Measurements from ENCODE around the gene HCCS. TPM values are rescaled to one million over a fixed set of nuclear protein-coding genes. Genes with fewer than 3 reads are reported as not detected.

Gene HCCS
- total RNA-seq, 2 donors from 2014 or later = 20.1 to 24.7 TPM

DNA sequence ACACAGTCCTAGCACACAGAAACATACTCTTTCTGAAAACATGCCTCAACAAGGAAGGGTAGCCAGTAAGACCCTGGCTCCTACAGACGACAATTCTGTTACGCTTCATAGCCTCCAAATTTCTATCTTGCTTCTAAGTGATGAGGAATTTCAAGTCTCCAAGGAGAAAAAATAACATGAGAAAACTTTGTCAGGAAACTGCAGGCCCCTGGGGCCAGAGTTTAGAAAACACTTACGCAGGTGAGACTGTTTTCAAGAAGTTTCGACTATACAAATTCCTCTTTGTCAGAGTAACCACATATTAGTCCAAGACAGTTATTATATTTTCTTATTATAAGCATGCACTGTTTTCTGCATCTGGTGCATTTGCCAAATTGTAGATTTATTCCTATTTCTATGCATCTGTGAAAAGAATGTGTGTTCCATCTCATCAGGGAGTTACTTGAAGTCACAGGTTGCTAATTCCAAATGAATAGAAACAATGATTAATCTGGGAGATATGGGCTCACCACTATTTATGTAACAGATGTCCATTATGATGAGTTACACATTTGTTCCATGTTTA lies 30.3 kb upstream of the HCCS start:
- H3K9me3 Mint-ChIP-seq = peaks cover 57% of the 10 kb centered on the region
- H3K27me3 Mint-ChIP-seq (ENCODE audit: insufficient read depth) = no peaks in the 10 kb centered on the region
- H3K27me3 ChIP-seq (ENCODE audit: control insufficient read depth, insufficient read depth, low read length, poor library complexity, severe bottlenecking) = no peaks in the 10 kb centered on the region

DNA sequence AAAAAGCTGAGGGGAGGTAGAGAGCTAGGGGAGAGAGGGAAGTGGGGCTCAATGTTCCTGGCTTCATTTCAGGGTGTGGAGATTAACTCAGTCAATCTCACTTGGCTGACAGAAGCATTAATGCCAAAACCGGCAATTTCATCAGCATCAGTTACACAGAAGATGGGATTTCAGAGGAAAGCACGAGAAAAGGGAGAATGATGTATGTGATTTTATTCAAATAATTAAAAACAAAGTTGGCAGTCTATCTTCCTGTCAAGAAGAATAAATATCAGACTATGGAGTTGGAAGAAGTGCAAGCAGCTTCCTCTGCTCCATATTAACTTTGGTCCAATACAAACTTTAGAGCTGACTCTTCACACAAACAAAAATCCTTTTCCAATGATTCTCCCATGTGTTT lies 29.6 kb upstream of the HCCS start:
- no peak overlapping the region for H3K27ac Mint-ChIP-seq
- no peaks in the 10 kb centered on the region for H3K9me3 ChIP-seq (ENCODE audit: control insufficient read depth, low read length)
- H3K36me3 ChIP-seq (ENCODE audit: control insufficient read depth, insufficient read depth, low read length) = no peaks in the 10 kb centered on the region
- 100% methylated on average over 1 of the region's 2 CpGs; no CpG with 5 or more reads in 1 of the 2 experiments for WGBS, 2 experiments (ENCODE audit: insufficient coverage in 1 of 2, insufficient read length in 1 of 2)
- H3K4me1 Mint-ChIP-seq = no peaks in the 10 kb centered on the region
- peaks cover 2% of the 10 kb centered on the region for H3K36me3 Mint-ChIP-seq (ENCODE audit: low read depth)
- no peaks in the 10 kb centered on the region for H3K27me3 Mint-ChIP-seq (ENCODE audit: insufficient read depth)
- DNase-seq = no peak
- no peaks in the 10 kb centered on the region for H3K4me1 ChIP-seq (ENCODE audit: control insufficient read depth, insufficient read depth, low read length)
- H3K9ac ChIP-seq (ENCODE audit: extremely low read depth, low read length, poor library complexity, severe bottlenecking) = no peak overlapping the region
- H3K4me3 Mint-ChIP-seq = no peak overlapping the region
- H3K9me3 Mint-ChIP-seq = peaks cover 54% of the 10 kb centered on the region
- TF ChIP-seq, protein P1, sequence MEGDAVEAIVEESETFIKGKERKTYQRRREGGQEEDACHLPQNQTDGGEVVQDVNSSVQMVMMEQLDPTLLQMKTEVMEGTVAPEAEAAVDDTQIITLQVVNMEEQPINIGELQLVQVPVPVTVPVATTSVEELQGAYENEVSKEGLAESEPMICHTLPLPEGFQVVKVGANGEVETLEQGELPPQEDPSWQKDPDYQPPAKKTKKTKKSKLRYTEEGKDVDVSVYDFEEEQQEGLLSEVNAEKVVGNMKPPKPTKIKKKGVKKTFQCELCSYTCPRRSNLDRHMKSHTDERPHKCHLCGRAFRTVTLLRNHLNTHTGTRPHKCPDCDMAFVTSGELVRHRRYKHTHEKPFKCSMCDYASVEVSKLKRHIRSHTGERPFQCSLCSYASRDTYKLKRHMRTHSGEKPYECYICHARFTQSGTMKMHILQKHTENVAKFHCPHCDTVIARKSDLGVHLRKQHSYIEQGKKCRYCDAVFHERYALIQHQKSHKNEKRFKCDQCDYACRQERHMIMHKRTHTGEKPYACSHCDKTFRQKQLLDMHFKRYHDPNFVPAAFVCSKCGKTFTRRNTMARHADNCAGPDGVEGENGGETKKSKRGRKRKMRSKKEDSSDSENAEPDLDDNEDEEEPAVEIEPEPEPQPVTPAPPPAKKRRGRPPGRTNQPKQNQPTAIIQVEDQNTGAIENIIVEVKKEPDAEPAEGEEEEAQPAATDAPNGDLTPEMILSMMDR (conservative IDR thresholded peaks at IDR 0.05) = no peak
- no peak overlapping the region for H3K27ac ChIP-seq (ENCODE audit: low read depth, low read length)
- H3K4me3 ChIP-seq (ENCODE audit: low read length) = no peak overlapping the region
- no peaks in the 10 kb centered on the region for H3K27me3 ChIP-seq (ENCODE audit: control insufficient read depth, insufficient read depth, low read length, poor library complexity, severe bottlenecking)

More for the DNA sequence above, 30.3 kb upstream of the HCCS start:
- Histone ChIP-seq H3K9me3 (ENCODE audit: control insufficient read depth, low read length) (no peaks in the 10 kb centered on the region), H3K4me1 (ENCODE audit: control insufficient read depth, insufficient read depth, low read length) (no peaks in the 10 kb centered on the region), H3K4me3 (ENCODE audit: low read length) (no peak overlapping the region), H3K9ac (ENCODE audit: extremely low read depth, low read length, poor library complexity, severe bottlenecking) (no peak overlapping the region), H3K27ac (ENCODE audit: low read depth, low read length) (no peak overlapping the region), H3K36me3 (ENCODE audit: control insufficient read depth, insufficient read depth, low read length) (no peaks in the 10 kb centered on the region)
- TF ChIP-seq, protein P1 (conservative IDR thresholded peaks at IDR 0.05) = no peak
- no peaks in the 10 kb centered on the region for H3K4me1 Mint-ChIP-seq
- WGBS, 2 experiments (ENCODE audit: insufficient coverage in 1 of 2, insufficient read length in 1 of 2) = 94% methylated on average over 4 of the region's 4 CpGs; no CpG with 5 or more reads in 1 of the 2 experiments
- H3K4me3 Mint-ChIP-seq = no peak overlapping the region
- no peak for DNase-seq
- H3K27ac Mint-ChIP-seq = no peak overlapping the region
- H3K36me3 Mint-ChIP-seq (ENCODE audit: low read depth) = peaks cover 2% of the 10 kb centered on the region

DNA sequence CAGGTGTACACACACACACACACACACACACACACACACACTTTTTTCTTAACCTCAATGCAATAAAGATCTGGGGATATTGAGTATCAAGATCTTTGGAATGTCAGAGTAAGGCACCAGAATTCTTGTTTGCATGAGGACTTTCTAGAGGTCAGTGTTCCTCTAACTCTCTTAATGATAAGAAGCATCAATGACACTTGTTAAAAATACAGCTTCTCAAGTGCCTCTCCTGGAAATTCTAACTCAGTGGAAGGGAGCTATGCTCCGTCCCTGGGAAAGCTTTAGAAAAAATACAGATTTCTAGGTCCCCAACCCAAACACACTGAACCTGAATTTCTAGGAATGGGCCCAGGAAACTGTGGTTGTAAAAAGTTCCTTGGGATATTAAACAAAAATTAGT lies 25.8 kb upstream of the HCCS start:
- TF ChIP-seq, protein P1 (conservative IDR thresholded peaks at IDR 0.05) = no peak

More for the DNA sequence above, 25.8 kb upstream of the HCCS start:
- Histone ChIP-seq H3K27me3 (ENCODE audit: control insufficient read depth, insufficient read depth, low read length, poor library complexity, severe bottlenecking) (no peaks in the 10 kb centered on the region), H3K4me1 (ENCODE audit: control insufficient read depth, insufficient read depth, low read length) (no peaks in the 10 kb centered on the region), H3K9ac (ENCODE audit: extremely low read depth, low read length, poor library complexity, severe bottlenecking) (no peak overlapping the region), H3K36me3 (ENCODE audit: control insufficient read depth, insufficient read depth, low read length) (no peaks in the 10 kb centered on the region), H3K27ac (ENCODE audit: low read depth, low read length) (no peak overlapping the region), H3K4me3 (ENCODE audit: low read length) (no peak overlapping the region), H3K9me3 (ENCODE audit: control insufficient read depth, low read length) (peaks cover 4% of the 10 kb centered on the region)
- no peaks in the 10 kb centered on the region for H3K36me3 Mint-ChIP-seq (ENCODE audit: low read depth)
- no peak overlapping the region for H3K4me3 Mint-ChIP-seq
- no peak overlapping the region for H3K27ac Mint-ChIP-seq
- no peaks in the 10 kb centered on the region for H3K27me3 Mint-ChIP-seq (ENCODE audit: insufficient read depth)
- H3K4me1 Mint-ChIP-seq = no peaks in the 10 kb centered on the region
- WGBS, 2 experiments (ENCODE audit: insufficient coverage in 1 of 2, insufficient read length in 1 of 2) = 87% methylated on average over 1 of the region's 1 CpG; no CpG with 5 or more reads in 1 of the 2 experiments
- peaks cover 48% of the 10 kb centered on the region for H3K9me3 Mint-ChIP-seq
- DNase-seq = no peak
